Peyer's patch (tissue), 4 donors: ENCODE data around the gene PROZ. TPM values are rescaled to one million over a fixed set of nuclear protein-coding genes. Genes with fewer than 3 reads are reported as not detected.

Source experiments
- DNase-seq, 3 donors: peaks; one replicate each; pipeline ENCODE4 v3.0.0-alpha.2; 2017 to 2019
- H3K27ac ChIP-seq, 4 donors: fragments of 200-600 bp; sonication (generic); one replicate each; pipeline ENCODE4 v1.5.1; 2016 to 2019
- H3K27me3 ChIP-seq, 2 donors: fragments of 200-600 bp; sonication (generic); one replicate each; pipeline ENCODE4 v1.5.1; 2019
- H3K36me3 ChIP-seq, 3 donors: fragments of 200-600 bp; sonication (generic); one replicate each; pipeline ENCODE4 v1.5.1; 2016 to 2019
- H3K4me1 ChIP-seq, 4 donors: fragments of 200-600 bp; sonication (generic); one replicate each; pipeline ENCODE4 v1.5.1; 2016 to 2019
- H3K4me3 ChIP-seq, 4 donors: fragments of 200-600 bp; sonication (generic); 1 replicate in 3 of 4; 2 replicates in 1 of 4; pipeline ENCODE4 v1.5.1; 2016 to 2019; ENCODE audit warnings: mild to moderate bottlenecking in 1 of 4
- H3K9me3 ChIP-seq, 4 donors: fragments of 200-600 bp; sonication (generic); one replicate each; pipeline ENCODE4 v1.5.1; 2016 to 2019; ENCODE audit warnings: mild to moderate bottlenecking in 1 of 4
- POLR2A ChIP-seq, 2 donors: fragments of 450-650 bp; IDR thresholded peaks; one replicate each; pipeline ENCODE4 v1.5.1; 2017; ENCODE audit warnings: antibody characterized with exemption in 2 of 2, mild to moderate bottlenecking in 2 of 2, moderate library complexity in 2 of 2
- total RNA-seq, 4 donors: library from RNA; depleted of rRNA; stranded (reverse); fragments of >200 nt; gene quantifications; one replicate each; pipeline ENCODE4 v1.1.0, GENCODE V29; 2016
- TF ChIP-seq, protein P1 (sequence below), 6 experiments: fragments of 450-650 bp in 4 of 6; fragments of 200-600 bp in 2 of 6; sonication (generic) in 1 of 6; IDR thresholded peaks; one replicate each; pipeline ENCODE4 v1.5.1; 2017 to 2019; ENCODE audit warnings: antibody characterized with exemption in 6 of 6, mild to moderate bottlenecking in 3 of 6, moderate library complexity in 1 of 6

PROZ gene
- total RNA-seq, 4 donors from 2014 or later, result 0.53 TPM; not detected in 3

DNA sequence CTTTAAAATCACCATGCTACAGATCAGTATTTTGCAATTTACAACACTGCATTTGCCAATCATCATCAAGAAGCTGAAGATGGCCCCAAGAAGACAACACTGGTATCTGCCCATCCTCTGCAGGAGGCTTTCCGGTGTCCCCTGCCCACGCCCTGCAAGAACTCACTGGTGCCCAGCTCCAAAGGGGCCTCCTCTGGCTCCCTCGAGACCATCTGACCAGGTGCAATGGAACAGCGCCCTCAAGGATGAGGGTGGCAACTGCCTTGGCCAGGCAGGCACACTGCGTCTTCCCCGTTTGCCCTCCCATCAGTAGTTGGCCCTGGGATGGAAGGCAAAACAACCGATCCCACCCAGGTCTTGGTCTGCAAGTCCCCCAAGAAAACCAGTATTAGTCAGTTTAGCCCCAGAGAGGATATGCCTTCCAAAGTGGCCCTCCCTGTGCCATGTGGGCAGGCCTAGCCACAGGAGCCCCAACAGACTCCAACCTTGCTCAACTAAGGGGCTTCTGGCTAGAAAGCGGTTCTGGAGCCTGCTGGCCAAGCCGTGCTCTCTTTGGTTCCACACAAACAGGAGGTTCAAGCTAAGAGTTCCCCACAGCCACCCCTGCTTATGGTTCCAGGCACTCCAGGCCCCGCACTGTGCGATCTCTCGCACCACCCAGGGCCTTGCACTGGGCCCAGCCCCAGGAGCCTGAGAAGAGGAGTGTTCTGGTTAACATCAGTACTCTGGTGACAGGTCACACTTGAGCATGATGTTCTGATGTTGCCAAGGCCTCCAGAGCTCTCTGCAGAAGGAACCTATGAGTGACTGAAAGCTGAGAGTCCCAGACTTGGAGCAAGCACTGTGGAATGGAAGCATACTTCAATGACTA is 45.3 kb downstream of the PROZ start:
- no peaks in the 10 kb centered on the region for H3K27me3 ChIP-seq
- peaks cover 0 to 14% (median 0%) of the 10 kb centered on the region in 3 donors for H3K36me3 ChIP-seq
- DNase-seq, result no peak
- no peak overlapping the region for H3K4me3 ChIP-seq
- peaks cover 0 to 29% (median 10%) of the 10 kb centered on the region in 4 donors for H3K4me1 ChIP-seq
- H3K27ac ChIP-seq, result no peak overlapping the region
- no peak for TF ChIP-seq POLR2A (IDR thresholded peaks at IDR 0.05)
- TF ChIP-seq, protein P1, sequence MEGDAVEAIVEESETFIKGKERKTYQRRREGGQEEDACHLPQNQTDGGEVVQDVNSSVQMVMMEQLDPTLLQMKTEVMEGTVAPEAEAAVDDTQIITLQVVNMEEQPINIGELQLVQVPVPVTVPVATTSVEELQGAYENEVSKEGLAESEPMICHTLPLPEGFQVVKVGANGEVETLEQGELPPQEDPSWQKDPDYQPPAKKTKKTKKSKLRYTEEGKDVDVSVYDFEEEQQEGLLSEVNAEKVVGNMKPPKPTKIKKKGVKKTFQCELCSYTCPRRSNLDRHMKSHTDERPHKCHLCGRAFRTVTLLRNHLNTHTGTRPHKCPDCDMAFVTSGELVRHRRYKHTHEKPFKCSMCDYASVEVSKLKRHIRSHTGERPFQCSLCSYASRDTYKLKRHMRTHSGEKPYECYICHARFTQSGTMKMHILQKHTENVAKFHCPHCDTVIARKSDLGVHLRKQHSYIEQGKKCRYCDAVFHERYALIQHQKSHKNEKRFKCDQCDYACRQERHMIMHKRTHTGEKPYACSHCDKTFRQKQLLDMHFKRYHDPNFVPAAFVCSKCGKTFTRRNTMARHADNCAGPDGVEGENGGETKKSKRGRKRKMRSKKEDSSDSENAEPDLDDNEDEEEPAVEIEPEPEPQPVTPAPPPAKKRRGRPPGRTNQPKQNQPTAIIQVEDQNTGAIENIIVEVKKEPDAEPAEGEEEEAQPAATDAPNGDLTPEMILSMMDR (IDR thresholded peaks at IDR 0.05), result no peak
- H3K9me3 ChIP-seq, result no peaks in the 10 kb centered on the region

DNA sequence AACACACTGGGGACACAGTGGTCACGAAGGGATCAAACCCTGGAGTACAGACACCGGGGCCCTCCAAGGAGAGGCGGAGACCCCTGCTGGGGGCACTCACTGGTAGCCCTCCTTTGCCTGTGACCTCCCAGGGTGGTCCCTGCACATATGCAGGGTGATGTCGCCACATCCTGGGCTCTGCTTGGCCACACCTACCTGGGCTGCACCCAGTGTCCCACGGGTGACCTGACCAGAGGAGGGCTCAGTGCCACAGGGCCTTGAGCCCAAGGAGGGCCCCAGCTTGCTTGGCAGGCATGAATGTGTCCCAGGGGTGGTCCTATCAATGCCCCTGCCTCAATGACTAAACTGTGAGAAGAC is 45.9 kb downstream of the PROZ start:
- peaks cover 0 to 7% (median 0%) of the 10 kb centered on the region in 3 donors for H3K36me3 ChIP-seq
- no peaks in the 10 kb centered on the region for H3K27me3 ChIP-seq
- H3K27ac ChIP-seq, result no peak overlapping the region
- no peak overlapping the region for H3K4me3 ChIP-seq
- no peaks in the 10 kb centered on the region for H3K9me3 ChIP-seq
- TF ChIP-seq, protein P1 (IDR thresholded peaks at IDR 0.05), result no peak
- no peak for TF ChIP-seq POLR2A (IDR thresholded peaks at IDR 0.05)
- DNase-seq, result no peak
- H3K4me1 ChIP-seq, result peaks cover 0 to 29% (median 10%) of the 10 kb centered on the region in 4 donors

DNA sequence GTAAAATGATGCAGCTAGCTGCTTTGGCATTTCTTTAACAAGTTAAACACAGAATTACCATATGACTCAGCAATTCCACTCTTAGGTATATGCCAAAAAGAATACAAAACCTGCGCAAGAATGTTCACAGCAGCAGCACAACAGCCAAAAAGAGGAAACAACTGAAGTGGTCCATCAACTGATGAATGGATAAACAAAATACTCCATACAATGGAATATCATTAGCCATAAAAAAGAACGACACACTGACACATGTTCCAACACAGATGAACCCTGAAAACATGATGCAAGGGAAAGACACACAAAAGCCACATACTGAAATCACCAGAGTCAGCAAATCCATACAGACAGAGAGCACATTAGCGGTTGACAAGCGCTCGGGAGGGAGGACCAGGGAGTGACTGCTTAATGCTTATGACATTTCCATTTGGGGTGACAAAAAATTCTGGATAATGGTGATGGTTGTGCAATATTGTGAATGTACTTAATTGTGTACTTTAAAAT is 47.0 kb downstream of the PROZ start:
- H3K27ac ChIP-seq, result no peak overlapping the region
- no peak for DNase-seq
- H3K4me1 ChIP-seq, result peaks cover 0 to 32% (median 11%) of the 10 kb centered on the region in 4 donors
- H3K4me3 ChIP-seq, result no peak overlapping the region
- no peaks in the 10 kb centered on the region for H3K9me3 ChIP-seq
- TF ChIP-seq POLR2A (IDR thresholded peaks at IDR 0.05), result no peak
- TF ChIP-seq, protein P1 (IDR thresholded peaks at IDR 0.05), result no peak
- H3K36me3 ChIP-seq, result no peaks in the 10 kb centered on the region
- H3K27me3 ChIP-seq, result no peaks in the 10 kb centered on the region

DNA sequence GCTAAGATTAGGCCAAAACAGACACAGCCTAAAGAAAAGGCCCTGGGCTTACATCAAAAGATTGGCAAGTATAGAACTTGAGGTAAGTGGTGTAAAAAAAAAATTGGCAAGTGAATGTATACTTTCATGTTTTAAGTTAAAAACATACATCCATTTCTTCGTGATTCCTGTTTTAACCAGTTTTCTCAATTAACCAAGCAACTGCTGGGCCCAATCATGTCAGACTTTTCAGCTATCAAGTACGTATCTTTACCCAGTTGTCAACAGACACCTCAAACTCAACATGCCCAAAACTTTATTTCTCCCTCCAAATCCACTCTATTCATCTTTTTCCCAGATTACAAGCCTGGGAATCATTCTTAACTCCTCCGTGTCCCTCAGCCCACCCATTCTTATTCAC is 49.0 kb downstream of the PROZ start:
- H3K36me3 ChIP-seq, result peaks cover 0 to 11% (median 0%) of the 10 kb centered on the region in 3 donors
- H3K9me3 ChIP-seq, result no peaks in the 10 kb centered on the region
- peak overlapping the region in 3 of 4 donors; percentile 98 to 99 (median 98) for H3K27ac ChIP-seq
- peaks cover 0 to 46% (median 11%) of the 10 kb centered on the region in 4 donors for H3K4me1 ChIP-seq
- H3K4me3 ChIP-seq, result peak overlapping the region; percentile 69 to 98 (median 84)
- no peak for DNase-seq
- TF ChIP-seq, protein P1 (IDR thresholded peaks at IDR 0.05), result no peak
- no peak for TF ChIP-seq POLR2A (IDR thresholded peaks at IDR 0.05)
- no peaks in the 10 kb centered on the region for H3K27me3 ChIP-seq

DNA sequence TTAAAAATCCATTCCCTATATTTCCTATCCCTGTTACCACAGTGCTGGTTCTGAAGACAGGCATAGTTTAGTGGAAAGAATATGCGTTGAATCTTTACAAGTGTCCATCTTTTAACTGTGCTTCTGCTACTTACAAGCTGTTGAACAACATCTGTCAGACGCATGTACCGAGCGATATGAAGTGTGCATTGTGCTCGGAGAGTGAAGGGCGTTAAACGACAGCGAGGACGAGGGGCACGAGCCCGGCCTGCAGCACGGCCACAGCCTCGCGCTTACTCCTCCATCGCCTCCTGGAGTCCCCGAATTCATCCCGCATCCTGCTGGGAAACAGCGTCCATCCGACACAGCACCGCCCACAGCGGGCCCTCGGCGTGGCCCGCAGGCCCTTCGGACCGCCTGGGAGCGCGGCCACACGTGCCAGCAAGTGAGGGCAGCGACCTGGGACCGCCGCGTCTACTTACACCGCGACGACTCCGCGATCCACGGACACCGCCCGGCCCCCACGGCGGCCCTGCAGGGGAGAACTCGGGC is 49.5 kb downstream of the PROZ start:
- no peak for DNase-seq
- no peak for TF ChIP-seq POLR2A (IDR thresholded peaks at IDR 0.05)
- TF ChIP-seq, protein P1 (IDR thresholded peaks at IDR 0.05), result no peak
- Histone ChIP-seq H3K4me3 (peak overlapping the region; percentile 69 to 98 (median 84)), H3K9me3 (no peaks in the 10 kb centered on the region), H3K27ac (peak overlapping the region; percentile 98 to 100 (median 98)), H3K27me3 (no peaks in the 10 kb centered on the region), H3K36me3 (peaks cover 0 to 11% (median 0%) of the 10 kb centered on the region in 3 donors), H3K4me1 (peaks cover 0 to 46% (median 11%) of the 10 kb centered on the region in 4 donors)
